B cell (primary cell): ENCODE results near the gene C22orf31. TPM values are rescaled to one million over a fixed set of nuclear protein-coding genes. Genes with fewer than 3 reads are reported as not detected.

Source experiments
- ATAC-seq: fragments of 200-7000 bp; cut with Tn5 transposase; one replicate; pipeline ENCODE4 v1.10.0; 2021; ENCODE audit warnings: low read depth, mild to moderate bottlenecking, moderate number of reproducible peaks, moderate library complexity
- CTCF ChIA-PET: fragments of 350-600 bp; sonication (Branson Sonifier 250); formaldehyde crosslinking; loops from one replicate; lab custom pipeline; 2021; ENCODE audit warnings: antibody characterized with exemption, inconsistent platforms; lab: Charles Lee
- POLR2A ChIA-PET: fragments of 350-600 bp; sonication (Branson Sonifier 250); formaldehyde crosslinking; loops from one replicate; lab custom pipeline; 2021; ENCODE audit warnings: antibody characterized with exemption; lab: Charles Lee
- DNase-seq: peaks from one replicate; pipeline ENCODE4 v3.0.0; 2013
- H2AFZ ChIP-seq: 2 replicates; pipeline ENCODE4 v1.6.1; 2012; ENCODE audit warnings: mild to moderate bottlenecking, low read depth, low read length; ENCODE audit not compliant: insufficient read depth, poor library complexity, severe bottlenecking
- H3K27ac ChIP-seq, 2 donors: 1 replicate in 1 of 2; 2 replicates in 1 of 2; pipeline ENCODE4 v1.5.1; 2012 to 2013; ENCODE audit warnings: low read length in 2 of 2, mild to moderate bottlenecking in 2 of 2, moderate library complexity in 1 of 2
- H3K27me3 ChIP-seq, 4 experiments: fragments of 200-600 bp in 1 of 4; sonication (generic) in 1 of 4; replicated peaks in 1 of 4; 1 replicate in 2 of 4; 2 replicates in 2 of 4; pipeline versions ENCODE4 v1.6.1 to v1.7.0; 2013 to 2016; ENCODE audit warnings: low read length in 3 of 4, mild to moderate bottlenecking in 2 of 4, mixed read lengths in 1 of 4, moderate library complexity in 1 of 4; ENCODE audit not compliant: insufficient read depth in 4 of 4, control insufficient read depth in 3 of 4; ENCODE audit errors: control extremely low read depth in 1 of 4
- H3K36me3 ChIP-seq, 2 experiments: replicated peaks in 1 of 2; 1 replicate in 1 of 2; 2 replicates in 1 of 2; pipeline versions ENCODE4 v1.6.1 to v1.7.1; 2013; ENCODE audit warnings: low read length in 1 of 2; ENCODE audit not compliant: insufficient read depth in 2 of 2, control insufficient read depth in 1 of 2; ENCODE audit errors: control extremely low read depth in 1 of 2, extremely low read depth in 1 of 2
- H3K4me1 ChIP-seq, 2 donors: fragments of 200-600 bp in 1 of 2; sonication (generic) in 1 of 2; 1 replicate in 1 of 2; 2 replicates in 1 of 2; pipeline versions ENCODE4 v1.5.1 to v1.6.1; 2013 to 2017; ENCODE audit warnings: low read length in 2 of 2; ENCODE audit not compliant: control insufficient read depth in 2 of 2, insufficient read depth in 2 of 2
- H3K4me2 ChIP-seq: replicated peaks from 2 replicates; pipeline ENCODE3; 2012; ENCODE audit warnings: mild to moderate bottlenecking, low read depth, low read length; ENCODE audit not compliant: poor library complexity, severe bottlenecking
- H3K4me3 ChIP-seq, 5 experiments: fragments of 200-600 bp in 1 of 5; sonication (generic) in 1 of 5; 1 replicate in 3 of 5; 2 replicates in 2 of 5; pipeline versions ENCODE4 v1.5.1 to v1.7.0; 2011 to 2016; ENCODE audit warnings: low read length in 4 of 5, mild to moderate bottlenecking in 4 of 5, low read depth in 2 of 5, control low read depth in 1 of 5, moderate library complexity in 1 of 5; ENCODE audit not compliant: insufficient read depth in 1 of 5; ENCODE audit errors: control extremely low read depth in 1 of 5, extremely low read depth in 1 of 5
- H3K79me2 ChIP-seq: fragments of 200-600 bp; sonication (generic); one replicate; pipeline ENCODE4 v1.6.0; 2016; ENCODE audit warnings: low read length; ENCODE audit not compliant: control insufficient read depth, insufficient read depth
- H3K9ac ChIP-seq: fragments of 200-600 bp; sonication (generic); 2 replicates; pipeline ENCODE4 v1.6.1; 2017; ENCODE audit warnings: mild to moderate bottlenecking, low read length, moderate library complexity
- H3K9me3 ChIP-seq, 3 donors: one replicate each; pipeline versions ENCODE4 v1.6.1 to v1.7.1; 2013; ENCODE audit warnings: low read length in 2 of 3; ENCODE audit not compliant: control insufficient read depth in 2 of 3, insufficient read depth in 1 of 3; ENCODE audit errors: control extremely low read depth in 1 of 3
- H4K20me1 ChIP-seq: 2 replicates; pipeline ENCODE4 v1.6.0; 2012; ENCODE audit warnings: mild to moderate bottlenecking, low read length; ENCODE audit not compliant: insufficient read depth, control insufficient read depth, poor library complexity, severe bottlenecking
- H3K27ac Mint-ChIP-seq: one replicate; pipeline ENCODE4 v1.8.0; 2021; ENCODE audit warnings: mixed read lengths
- H3K27me3 Mint-ChIP-seq: one replicate; pipeline ENCODE4 v1.8.0; 2021; ENCODE audit warnings: mixed read lengths
- H3K4me1 Mint-ChIP-seq: one replicate; pipeline ENCODE4 v1.8.0; 2021; ENCODE audit warnings: mixed read lengths
- H3K4me3 Mint-ChIP-seq: one replicate; pipeline ENCODE4 v1.8.0; 2021; ENCODE audit warnings: mixed read lengths
- H3K9me3 Mint-ChIP-seq: one replicate; pipeline ENCODE4 v1.8.0; 2022; ENCODE audit warnings: mixed read lengths; ENCODE audit not compliant: insufficient read depth
- CTCF ChIP-seq: fragments of 200-600 bp; IDR thresholded peaks from one replicate; pipeline ENCODE4 v1.8.0; 2022; ENCODE audit warnings: antibody characterized with exemption, mild to moderate bottlenecking
- EZH2 ChIP-seq: IDR thresholded peaks from 2 replicates; pipeline ENCODE4 v1.6.1; 2012; ENCODE audit warnings: borderline replicate concordance, low read depth, mild to moderate bottlenecking, moderate library complexity, low read length; ENCODE audit not compliant: insufficient read depth, poor library complexity, severe bottlenecking
- WGBS: methylation state at CpG from one replicate; pipeline ENCODE4 v1.1.5; 2013; ENCODE audit warnings: missing lambda C conversion rate; ENCODE audit not compliant: insufficient coverage; 5-methylcytosine and 5-hydroxymethylcytosine counted together
- intact Hi-C: fragments of 100-400 bp; cut with micrococcal nuclease; formaldehyde crosslinking; loops from one replicate; pipeline ENCODE4 v1.10.0; 2022
- polyA plus RNA-seq: library from polyadenylated mRNA; depleted of rRNA; stranded (reverse); fragments of >200 nt; gene quantifications from 2 replicates; pipeline ENCODE4 v1.2.3, GENCODE V29; 2012
- total RNA-seq, 2 donors: library from RNA; stranded (reverse); fragments of 120-200 nt in 1 of 2; gene quantifications; 1 replicate in 1 of 2; 2 replicates in 1 of 2; pipeline versions ENCODE4 v1.2.3 to v1.2.4, GENCODE V29; 2013 to 2022

C22orf31 gene
- total and polyA plus RNA-seq, 2 donors (not counting 1 experiment from before 2014, with no cell fraction given), result not detected

- intact Hi-C loops, result no loop called here
- ChIA-PET CTCF (interaction anchor here (0.5 to 0.7 kb wide), 2 partner anchors 1032 to 1347 kb away, joined by 3 to 5 read pairs; no protein-coding TSS in a partner anchor), POLR2A (no interaction called here)
- Histone ChIP-seq H3K4me2 (no peak overlapping the region), H3K4me1 (no peaks in the 10 kb centered on the region), H2AFZ (no peak overlapping the region), H3K79me2 (no peaks in the 10 kb centered on the region), H3K36me3 (no peaks in the 10 kb centered on the region), H4K20me1 (no peaks in the 10 kb centered on the region), H3K9me3 (no peaks in the 10 kb centered on the region), H3K4me3 (no peak overlapping the region), H3K27ac (no peak overlapping the region), H3K9ac (no peak overlapping the region), H3K27me3 (peaks cover 0 to 2% (median 0%) of the 10 kb centered on the region in 4 experiments)
- TF ChIP-seq CTCF, result no peak
- no peak for TF ChIP-seq EZH2
- no peaks in the 10 kb centered on the region for H3K4me1 Mint-ChIP-seq
- no peak overlapping the region for H3K4me3 Mint-ChIP-seq
- ATAC-seq (no peak), DNase-seq (no peak)
- H3K27me3 Mint-ChIP-seq, result peaks cover 10% of the 10 kb centered on the region
- 97% methylated on average over 8 of the region's 8 CpGs for WGBS
- no peak overlapping the region for H3K27ac Mint-ChIP-seq
- H3K9me3 Mint-ChIP-seq, result no peaks in the 10 kb centered on the region
Measured at GRCh38 chr22:29053048-29053702, 8.5 kb downstream of the C22orf31 start.

DNA sequence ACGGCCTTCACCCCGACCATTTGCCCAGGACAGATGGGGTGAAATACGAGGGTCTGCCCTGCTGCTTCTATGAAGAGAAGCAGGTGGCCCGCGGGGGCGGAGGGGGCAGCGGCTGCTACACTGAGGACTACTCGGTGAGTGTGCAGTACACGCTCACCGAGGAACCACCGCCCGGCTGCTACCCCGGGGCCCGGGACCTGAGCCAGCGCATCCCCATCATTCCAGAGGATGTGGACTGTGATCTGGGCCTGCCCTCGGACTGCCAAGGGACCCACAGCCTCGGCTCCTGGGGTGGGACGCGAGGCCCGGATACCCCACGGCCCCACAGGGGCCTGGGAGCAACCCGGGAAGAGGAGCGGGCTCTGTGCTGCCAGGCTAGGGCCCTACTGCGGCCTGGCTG lies 11.2 kb downstream of the C22orf31 start:
- no peak overlapping the region for H3K27ac ChIP-seq
- no peak overlapping the region for H3K4me3 ChIP-seq
- Mint-ChIP-seq H3K4me3 (no peak overlapping the region), H3K9me3 (no peaks in the 10 kb centered on the region), H3K27ac (no peak overlapping the region), H3K27me3 (peaks cover under 1% of the 10 kb centered on the region), H3K4me1 (no peaks in the 10 kb centered on the region)
- no peaks in the 10 kb centered on the region for H3K36me3 ChIP-seq
- H4K20me1 ChIP-seq, result no peaks in the 10 kb centered on the region
- no peaks in the 10 kb centered on the region for H3K4me1 ChIP-seq
- no peak overlapping the region for H2AFZ ChIP-seq
- ATAC-seq (no peak), DNase-seq (no peak)
- intact Hi-C loops, result no loop called here
- TF ChIP-seq EZH2 (no peak), CTCF (no peak)
- H3K9ac ChIP-seq, result no peak overlapping the region
- no peaks in the 10 kb centered on the region for H3K9me3 ChIP-seq
- 95% methylated on average over 24 of the region's 24 CpGs for WGBS
- ChIA-PET POLR2A (no interaction called here), CTCF (no interaction called here)
- H3K27me3 ChIP-seq, result no peaks in the 10 kb centered on the region
- no peak overlapping the region for H3K4me2 ChIP-seq
- no peaks in the 10 kb centered on the region for H3K79me2 ChIP-seq
